HCT116 (cell line): ENCODE results near the gene WWP2.

Source experiments
- EZH2 ChIP-seq: fragments of 200-600 bp; sonication (generic); IDR thresholded peaks from 2 replicates; pipeline ENCODE4 v1.6.1; 2017; ENCODE audit warnings: antibody characterized with exemption, mixed run types
- EZH2phosphoT487 ChIP-seq: fragments of 200-600 bp; IDR thresholded peaks from 2 replicates; pipeline ENCODE4 v1.6.1; 2018; ENCODE audit warnings: antibody characterized with exemption, borderline replicate concordance
- JUND ChIP-seq: IDR thresholded peaks from 2 replicates; pipeline ENCODE4 v1.6.1; 2012
- POLR2A ChIP-seq: IDR thresholded peaks from 2 replicates; pipeline ENCODE4 v1.7.0; 2011; ENCODE audit warnings: borderline replicate concordance; ENCODE audit not compliant: insufficient read depth, insufficient read length; ENCODE audit errors: extremely low read depth
- POLR2AphosphoS5 ChIP-seq: IDR thresholded peaks from 2 replicates; pipeline ENCODE4 v1.6.1; 2011; ENCODE audit warnings: mild to moderate bottlenecking, low read depth, low read length, moderate library complexity
- RAD21 ChIP-seq: IDR thresholded peaks from 2 replicates; pipeline ENCODE4 v1.6.1; 2012; ENCODE audit warnings: low read depth, mild to moderate bottlenecking
- TF ChIP-seq, protein P1 (sequence below), 3 experiments: fragments of 200-600 bp in 1 of 3; sonication (generic) in 1 of 3; IDR thresholded peaks in 2 of 3; conservative IDR thresholded peaks in 1 of 3; 2 replicates each; pipeline ENCODE4 v1.5.1; 2012 to 2017; ENCODE audit warnings: low read depth in 2 of 3, low read length in 2 of 3, antibody characterized with exemption in 1 of 3, borderline replicate concordance in 1 of 3, control low read depth in 1 of 3, mild to moderate bottlenecking in 1 of 3, mixed read lengths in 1 of 3, mixed run types in 1 of 3, moderate library complexity in 1 of 3; ENCODE audit not compliant: insufficient read depth in 1 of 3
- TF ChIP-seq, protein P2 (sequence below): IDR thresholded peaks from 2 replicates; pipeline ENCODE4 v1.6.1; 2012; ENCODE audit warnings: low read depth

DNA sequence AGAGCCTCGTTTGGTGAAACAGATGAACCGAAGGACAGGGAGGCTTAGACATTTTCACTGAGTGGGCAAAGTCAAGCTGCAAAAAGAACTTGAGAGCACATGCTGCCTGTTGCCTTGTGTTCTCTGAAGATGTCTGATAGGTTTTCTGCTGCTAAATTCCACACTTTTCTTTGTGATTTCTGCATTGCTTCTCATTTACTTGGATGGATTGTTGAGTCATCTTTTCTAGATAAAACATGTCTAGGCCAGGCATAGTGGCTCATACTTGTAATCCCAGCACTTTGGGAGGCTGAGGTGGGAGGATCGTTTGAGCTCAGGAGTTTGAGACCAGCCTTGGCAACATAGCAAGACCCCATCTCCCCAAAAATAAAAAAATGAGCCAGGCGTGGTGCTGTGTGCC is 108.6 kb downstream of the WWP2 start:
- TF ChIP-seq, protein P1, sequence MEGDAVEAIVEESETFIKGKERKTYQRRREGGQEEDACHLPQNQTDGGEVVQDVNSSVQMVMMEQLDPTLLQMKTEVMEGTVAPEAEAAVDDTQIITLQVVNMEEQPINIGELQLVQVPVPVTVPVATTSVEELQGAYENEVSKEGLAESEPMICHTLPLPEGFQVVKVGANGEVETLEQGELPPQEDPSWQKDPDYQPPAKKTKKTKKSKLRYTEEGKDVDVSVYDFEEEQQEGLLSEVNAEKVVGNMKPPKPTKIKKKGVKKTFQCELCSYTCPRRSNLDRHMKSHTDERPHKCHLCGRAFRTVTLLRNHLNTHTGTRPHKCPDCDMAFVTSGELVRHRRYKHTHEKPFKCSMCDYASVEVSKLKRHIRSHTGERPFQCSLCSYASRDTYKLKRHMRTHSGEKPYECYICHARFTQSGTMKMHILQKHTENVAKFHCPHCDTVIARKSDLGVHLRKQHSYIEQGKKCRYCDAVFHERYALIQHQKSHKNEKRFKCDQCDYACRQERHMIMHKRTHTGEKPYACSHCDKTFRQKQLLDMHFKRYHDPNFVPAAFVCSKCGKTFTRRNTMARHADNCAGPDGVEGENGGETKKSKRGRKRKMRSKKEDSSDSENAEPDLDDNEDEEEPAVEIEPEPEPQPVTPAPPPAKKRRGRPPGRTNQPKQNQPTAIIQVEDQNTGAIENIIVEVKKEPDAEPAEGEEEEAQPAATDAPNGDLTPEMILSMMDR (IDR thresholded peaks at IDR 0.05 in 2 of 3, conservative IDR thresholded peaks at IDR 0.05 in 1 of 3; ENCODE audit: borderline replicate concordance in 1 of 3, insufficient read depth in 1 of 3, low read depth in 2 of 3, low read length in 2 of 3) = no peak
- no peak for TF ChIP-seq POLR2A
- TF ChIP-seq RAD21 = no peak
- no peak for TF ChIP-seq POLR2AphosphoS5
- no peak for TF ChIP-seq JUND
- no peak for TF ChIP-seq EZH2phosphoT487
- TF ChIP-seq, protein P2, sequence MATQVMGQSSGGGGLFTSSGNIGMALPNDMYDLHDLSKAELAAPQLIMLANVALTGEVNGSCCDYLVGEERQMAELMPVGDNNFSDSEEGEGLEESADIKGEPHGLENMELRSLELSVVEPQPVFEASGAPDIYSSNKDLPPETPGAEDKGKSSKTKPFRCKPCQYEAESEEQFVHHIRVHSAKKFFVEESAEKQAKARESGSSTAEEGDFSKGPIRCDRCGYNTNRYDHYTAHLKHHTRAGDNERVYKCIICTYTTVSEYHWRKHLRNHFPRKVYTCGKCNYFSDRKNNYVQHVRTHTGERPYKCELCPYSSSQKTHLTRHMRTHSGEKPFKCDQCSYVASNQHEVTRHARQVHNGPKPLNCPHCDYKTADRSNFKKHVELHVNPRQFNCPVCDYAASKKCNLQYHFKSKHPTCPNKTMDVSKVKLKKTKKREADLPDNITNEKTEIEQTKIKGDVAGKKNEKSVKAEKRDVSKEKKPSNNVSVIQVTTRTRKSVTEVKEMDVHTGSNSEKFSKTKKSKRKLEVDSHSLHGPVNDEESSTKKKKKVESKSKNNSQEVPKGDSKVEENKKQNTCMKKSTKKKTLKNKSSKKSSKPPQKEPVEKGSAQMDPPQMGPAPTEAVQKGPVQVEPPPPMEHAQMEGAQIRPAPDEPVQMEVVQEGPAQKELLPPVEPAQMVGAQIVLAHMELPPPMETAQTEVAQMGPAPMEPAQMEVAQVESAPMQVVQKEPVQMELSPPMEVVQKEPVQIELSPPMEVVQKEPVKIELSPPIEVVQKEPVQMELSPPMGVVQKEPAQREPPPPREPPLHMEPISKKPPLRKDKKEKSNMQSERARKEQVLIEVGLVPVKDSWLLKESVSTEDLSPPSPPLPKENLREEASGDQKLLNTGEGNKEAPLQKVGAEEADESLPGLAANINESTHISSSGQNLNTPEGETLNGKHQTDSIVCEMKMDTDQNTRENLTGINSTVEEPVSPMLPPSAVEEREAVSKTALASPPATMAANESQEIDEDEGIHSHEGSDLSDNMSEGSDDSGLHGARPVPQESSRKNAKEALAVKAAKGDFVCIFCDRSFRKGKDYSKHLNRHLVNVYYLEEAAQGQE = no peak
- TF ChIP-seq EZH2 = no peak
